ENCODE results near the gene PCDHB11.
"Not testable (repeated sequence)": the region's sequence is repeated elsewhere in the genome, so short reads cannot be mapped to it uniquely, and the experiment has no call there.

PCDHB11 gene

GRCh38 chr5:141216035-141216434 is 16.6 kb downstream of the PCDHB11 start:
- not testable (repeated sequence) for H3K36me3 ChIP-seq (ENCODE audit: control insufficient read depth in 1 of 2, insufficient read depth in 2 of 2, low read length in 2 of 2); H3K23ac ChIP-seq (ENCODE audit: low read length); H3K9ac ChIP-seq (ENCODE audit: low read length); H3K27ac ChIP-seq (ENCODE audit: low read depth, low read length); H3K18ac ChIP-seq (ENCODE audit: low read length); H3K9me3 ChIP-seq (ENCODE audit: insufficient read depth, low read depth, low read length); H3K79me1 ChIP-seq (ENCODE audit: low read length); H4K91ac ChIP-seq (ENCODE audit: low read depth, low read length); H3K79me2 ChIP-seq (ENCODE audit: control insufficient read depth, insufficient read depth, low read length, poor library complexity); H3K4me1 ChIP-seq (ENCODE audit: control insufficient read depth in 1 of 2, insufficient read depth in 2 of 2, low read length in 2 of 2); H4K12ac ChIP-seq (ENCODE audit: low read depth, low read length); H3K27me3 ChIP-seq (ENCODE audit: insufficient read depth, low read length); H3K4me2 ChIP-seq (ENCODE audit: low read length); H2BK120ac ChIP-seq (ENCODE audit: insufficient read depth, low read length, poor library complexity); H3K4me3 ChIP-seq (ENCODE audit: low read depth, low read length); H2BK5ac ChIP-seq (ENCODE audit: low read depth, low read length, poor library complexity); H2AFZ ChIP-seq (ENCODE audit: insufficient read depth, low read length, poor library complexity); H3K14ac ChIP-seq (ENCODE audit: low read length); H2BK12ac ChIP-seq (ENCODE audit: low read length); H2AK5ac ChIP-seq (ENCODE audit: low read length); H4K8ac ChIP-seq (ENCODE audit: low read depth, low read length); DNase-seq; H3K4ac ChIP-seq (ENCODE audit: low read depth, low read length)
- no CpG with 5 or more reads among the region's 26 CpGs for WGBS (ENCODE audit: extremely low coverage, insufficient coverage, insufficient read length)

GRCh38 chr5:141223112-141223783 is 23.8 kb downstream of the PCDHB11 start, which contains the start of gene PCDHB14:
Gene PCDHB14, plus strand, starts transcription at chr5:141223343. Its CDS starts 163 bp downstream, at chr5:141223506.
- Histone ChIP-seq H3K23ac (ENCODE audit: low read length) (no peak within 1 kb of the TSS), H4K91ac (ENCODE audit: low read depth, low read length) (no peak within 1 kb of the TSS), H3K4me1 (ENCODE audit: control insufficient read depth in 1 of 2, insufficient read depth in 2 of 2, low read length in 2 of 2) (no peaks in the 10 kb centered on the region), H2BK120ac (ENCODE audit: insufficient read depth, low read length, poor library complexity) (no peak within 1 kb of the TSS), H3K9me3 (ENCODE audit: insufficient read depth, low read depth, low read length) (peaks cover 6% of the 10 kb centered on the region), H4K12ac (ENCODE audit: low read depth, low read length) (no peak within 1 kb of the TSS), H3K27me3 (ENCODE audit: insufficient read depth, low read length) (no peaks in the 10 kb centered on the region), H2BK12ac (ENCODE audit: low read length) (no peak within 1 kb of the TSS), H3K14ac (ENCODE audit: low read length) (no peak within 1 kb of the TSS), H3K4ac (ENCODE audit: low read depth, low read length) (no peak within 1 kb of the TSS), H2BK5ac (ENCODE audit: low read depth, low read length, poor library complexity) (no peak within 1 kb of the TSS), H2AK5ac (ENCODE audit: low read length) (no peak within 1 kb of the TSS), H3K9ac (ENCODE audit: low read length) (no peak within 1 kb of the TSS), H3K36me3 (ENCODE audit: control insufficient read depth in 1 of 2, insufficient read depth in 2 of 2, low read length in 2 of 2) (no peaks in the 10 kb centered on the region), H3K79me2 (ENCODE audit: control insufficient read depth, insufficient read depth, low read length, poor library complexity) (no peaks in the 10 kb centered on the region), H3K18ac (ENCODE audit: low read length) (no peak within 1 kb of the TSS), H3K79me1 (ENCODE audit: low read length) (no peaks in the 10 kb centered on the region), H3K27ac (ENCODE audit: low read depth, low read length) (no peak within 1 kb of the TSS), H2AFZ (ENCODE audit: insufficient read depth, low read length, poor library complexity) (no peak within 1 kb of the TSS), H4K8ac (ENCODE audit: low read depth, low read length) (peak within 1 kb of the TSS; percentile 42), H3K4me2 (ENCODE audit: low read length) (peak within 1 kb of the TSS; percentile 8), H3K4me3 (ENCODE audit: low read depth, low read length) (no peak within 1 kb of the TSS)
- no CpG with 5 or more reads among the region's 15 CpGs for WGBS (ENCODE audit: extremely low coverage, insufficient coverage, insufficient read length)
- peak in 1 of 2 donors; percentile 3 for DNase-seq

- H3K9ac ChIP-seq (ENCODE audit: low read length); DNase-seq; H3K79me2 ChIP-seq (ENCODE audit: control insufficient read depth, insufficient read depth, low read length, poor library complexity); H3K14ac ChIP-seq (ENCODE audit: low read length); H4K8ac ChIP-seq (ENCODE audit: low read depth, low read length); H3K27ac ChIP-seq (ENCODE audit: low read depth, low read length); H3K79me1 ChIP-seq (ENCODE audit: low read length); H3K4me1 ChIP-seq (ENCODE audit: control insufficient read depth in 1 of 2, insufficient read depth in 2 of 2, low read length in 2 of 2); H2AK5ac ChIP-seq (ENCODE audit: low read length); H3K27me3 ChIP-seq (ENCODE audit: insufficient read depth, low read length); H3K23ac ChIP-seq (ENCODE audit: low read length); H3K9me3 ChIP-seq (ENCODE audit: insufficient read depth, low read depth, low read length); H3K36me3 ChIP-seq (ENCODE audit: control insufficient read depth in 1 of 2, insufficient read depth in 2 of 2, low read length in 2 of 2); H2AFZ ChIP-seq (ENCODE audit: insufficient read depth, low read length, poor library complexity); H2BK120ac ChIP-seq (ENCODE audit: insufficient read depth, low read length, poor library complexity); H4K91ac ChIP-seq (ENCODE audit: low read depth, low read length); H3K4me2 ChIP-seq (ENCODE audit: low read length); H2BK5ac ChIP-seq (ENCODE audit: low read depth, low read length, poor library complexity); H4K12ac ChIP-seq (ENCODE audit: low read depth, low read length); H2BK12ac ChIP-seq (ENCODE audit: low read length); H3K4me3 ChIP-seq (ENCODE audit: low read depth, low read length); H3K18ac ChIP-seq (ENCODE audit: low read length); H3K4ac ChIP-seq (ENCODE audit: low read depth, low read length): not testable (repeated sequence)
- no CpG with 5 or more reads among the region's 40 CpGs for WGBS (ENCODE audit: extremely low coverage, insufficient coverage, insufficient read length)
These were observed 25.4 kb downstream of the PCDHB11 start for GRCh38 chr5:141224844-141225243.

GRCh38 chr5:141225421-141225820 is 26.0 kb downstream of the PCDHB11 start:
- H4K12ac ChIP-seq (ENCODE audit: low read depth, low read length); H3K4ac ChIP-seq (ENCODE audit: low read depth, low read length); H3K4me1 ChIP-seq (ENCODE audit: control insufficient read depth in 1 of 2, insufficient read depth in 2 of 2, low read length in 2 of 2); H3K79me1 ChIP-seq (ENCODE audit: low read length); H3K9me3 ChIP-seq (ENCODE audit: insufficient read depth, low read depth, low read length); H2BK5ac ChIP-seq (ENCODE audit: low read depth, low read length, poor library complexity); H4K8ac ChIP-seq (ENCODE audit: low read depth, low read length); H3K18ac ChIP-seq (ENCODE audit: low read length); H2AFZ ChIP-seq (ENCODE audit: insufficient read depth, low read length, poor library complexity); H3K27me3 ChIP-seq (ENCODE audit: insufficient read depth, low read length); H2AK5ac ChIP-seq (ENCODE audit: low read length); H3K27ac ChIP-seq (ENCODE audit: low read depth, low read length); H2BK120ac ChIP-seq (ENCODE audit: insufficient read depth, low read length, poor library complexity); H3K36me3 ChIP-seq (ENCODE audit: control insufficient read depth in 1 of 2, insufficient read depth in 2 of 2, low read length in 2 of 2); DNase-seq; H4K91ac ChIP-seq (ENCODE audit: low read depth, low read length); H3K4me3 ChIP-seq (ENCODE audit: low read depth, low read length); H3K4me2 ChIP-seq (ENCODE audit: low read length); H3K79me2 ChIP-seq (ENCODE audit: control insufficient read depth, insufficient read depth, low read length, poor library complexity); H3K14ac ChIP-seq (ENCODE audit: low read length); H2BK12ac ChIP-seq (ENCODE audit: low read length); H3K23ac ChIP-seq (ENCODE audit: low read length); H3K9ac ChIP-seq (ENCODE audit: low read length): not testable (repeated sequence)
- no CpG with 5 or more reads among the region's 30 CpGs for WGBS (ENCODE audit: extremely low coverage, insufficient coverage, insufficient read length)
